Fibroblast of lung (primary cell): Measurements from ENCODE around the gene MAP4K4.

ENCODE experiments used
- CTCF ChIP-seq, 2 donors: IDR thresholded peaks in 1 of 2; conservative IDR thresholded peaks in 1 of 2; 1 replicate in 1 of 2; 2 replicates in 1 of 2; pipeline ENCODE4 v1.5.1; 2011 to 2012; ENCODE audit warnings: low read length in 2 of 2, control low read depth in 1 of 2, inconsistent platforms in 1 of 2, low read depth in 1 of 2, mild to moderate bottlenecking in 1 of 2
- EZH2 ChIP-seq: IDR thresholded peaks from 2 replicates; pipeline ENCODE4 v1.5.1; 2012; ENCODE audit warnings: low read length, control low read depth, mild to moderate bottlenecking; ENCODE audit errors: missing control alignments

GRCh38 chr2:101921953-101922325 is 224.4 kb downstream of the MAP4K4 start:
- TF ChIP-seq EZH2 (no peak), CTCF (conservative IDR thresholded peaks at IDR 0.05 in 1 of 2, IDR thresholded peaks at IDR 0.05 in 1 of 2; ENCODE audit: low read depth in 1 of 2, low read length in 2 of 2) (no peak)
